Measurements from ENCODE around the gene ROR2. TPM values are rescaled to one million over a fixed set of nuclear protein-coding genes. Genes with fewer than 3 reads are reported as not detected.

ROR2 gene
- total RNA-seq, 1 experiment from 2014 or later = 0.68 TPM

- Mint-ChIP-seq H3K9me3 (ENCODE audit: unreplicated experiment) (no peaks in the 10 kb centered on the region), H3K27me3 (ENCODE audit: insufficient read depth, unreplicated experiment) (no peaks in the 10 kb centered on the region), H3K4me1 (ENCODE audit: low read depth, unreplicated experiment) (no peaks in the 10 kb centered on the region), H3K36me3 (ENCODE audit: insufficient read depth, unreplicated experiment) (peaks cover under 1% of the 10 kb centered on the region), H3K4me3 (ENCODE audit: unreplicated experiment) (no peak overlapping the region), H3K27ac (ENCODE audit: unreplicated experiment) (no peak overlapping the region)
- no peaks in the 10 kb centered on the region for H3K27me3 ChIP-seq (replicated peaks; ENCODE audit: control insufficient read depth, insufficient read depth, low read length)
- H3K4me1 ChIP-seq = no peaks in the 10 kb centered on the region
- no peaks in the 10 kb centered on the region for H3K9me3 ChIP-seq
- H3K4me3 ChIP-seq (ENCODE audit: low read depth, low read length) = no peak overlapping the region
- intact Hi-C loops (cut with micrococcal nuclease; ENCODE audit: unreplicated experiment) = no loop called here
- POLR2A ChIA-PET = no interaction called here
- no TSS peak for BruUV-seq (replicated peaks)
- no peak for TF ChIP-seq CTCF (IDR thresholded peaks at IDR 0.05; ENCODE audit: insufficient read depth in 1 of 2, low read depth in 1 of 2, low read length in 1 of 2, severe bottlenecking in 1 of 2, unreplicated experiment in 1 of 2)
- DNase-seq = no peak
- no peaks in the 10 kb centered on the region for H3K36me3 ChIP-seq (ENCODE audit: control insufficient read depth, insufficient read depth, low read length)
- CTCF ChIA-PET = no interaction called here
Observed at GRCh38 chr9:91833878-91834255, 116.2 kb downstream of the ROR2 start.

- H3K27me3 ChIP-seq (replicated peaks; ENCODE audit: control insufficient read depth, insufficient read depth, low read length) = no peaks in the 10 kb centered on the region
- POLR2A ChIA-PET = no interaction called here
- H3K4me3 ChIP-seq (ENCODE audit: low read depth, low read length) = no peak overlapping the region
- no peaks in the 10 kb centered on the region for H3K9me3 Mint-ChIP-seq (ENCODE audit: unreplicated experiment)
- TF ChIP-seq CTCF (IDR thresholded peaks at IDR 0.05; ENCODE audit: insufficient read depth in 1 of 2, low read depth in 1 of 2, low read length in 1 of 2, severe bottlenecking in 1 of 2, unreplicated experiment in 1 of 2) = no peak
- no peaks in the 10 kb centered on the region for H3K27me3 Mint-ChIP-seq (ENCODE audit: insufficient read depth, unreplicated experiment)
- intact Hi-C loops (cut with micrococcal nuclease; ENCODE audit: unreplicated experiment) = no loop called here
- no peaks in the 10 kb centered on the region for H3K9me3 ChIP-seq
- no peak overlapping the region for H3K27ac Mint-ChIP-seq (ENCODE audit: unreplicated experiment)
- H3K36me3 Mint-ChIP-seq (ENCODE audit: insufficient read depth, unreplicated experiment) = no peaks in the 10 kb centered on the region
- no peaks in the 10 kb centered on the region for H3K36me3 ChIP-seq (ENCODE audit: control insufficient read depth, insufficient read depth, low read length)
- no peak overlapping the region for H3K4me3 Mint-ChIP-seq (ENCODE audit: unreplicated experiment)
- no peaks in the 10 kb centered on the region for H3K4me1 Mint-ChIP-seq (ENCODE audit: low read depth, unreplicated experiment)
- CTCF ChIA-PET = no interaction called here
- no TSS peak for BruUV-seq (replicated peaks)
- no peaks in the 10 kb centered on the region for H3K4me1 ChIP-seq
- DNase-seq = no peak
Observed at GRCh38 chr9:91833096-91833877, 116.7 kb downstream of the ROR2 start.

GRCh38 chr9:91832322-91832721, 117.7 kb downstream of the ROR2 start:
- Mint-ChIP-seq H3K4me3 (ENCODE audit: unreplicated experiment) (no peak overlapping the region), H3K4me1 (ENCODE audit: low read depth, unreplicated experiment) (no peaks in the 10 kb centered on the region), H3K27ac (ENCODE audit: unreplicated experiment) (no peak overlapping the region), H3K36me3 (ENCODE audit: insufficient read depth, unreplicated experiment) (no peaks in the 10 kb centered on the region), H3K9me3 (ENCODE audit: unreplicated experiment) (no peaks in the 10 kb centered on the region), H3K27me3 (ENCODE audit: insufficient read depth, unreplicated experiment) (no peaks in the 10 kb centered on the region)
- no peak overlapping the region for H3K4me3 ChIP-seq (ENCODE audit: low read depth, low read length)
- TF ChIP-seq CTCF (IDR thresholded peaks at IDR 0.05; ENCODE audit: insufficient read depth in 1 of 2, low read depth in 1 of 2, low read length in 1 of 2, severe bottlenecking in 1 of 2, unreplicated experiment in 1 of 2) = no peak
- ChIA-PET CTCF (no interaction called here), POLR2A (no interaction called here)
- H3K36me3 ChIP-seq (ENCODE audit: control insufficient read depth, insufficient read depth, low read length) = no peaks in the 10 kb centered on the region
- no peak for DNase-seq
- intact Hi-C loops (cut with micrococcal nuclease; ENCODE audit: unreplicated experiment) = no loop called here
- BruUV-seq (replicated peaks) = no TSS peak
- H3K9me3 ChIP-seq = no peaks in the 10 kb centered on the region
- no peaks in the 10 kb centered on the region for H3K4me1 ChIP-seq
- H3K27me3 ChIP-seq (replicated peaks; ENCODE audit: control insufficient read depth, insufficient read depth, low read length) = no peaks in the 10 kb centered on the region
